ENCODE results near the gene CCM2L.

GRCh38 chr20:32004963-32005362 lies 5.3 kb upstream of the CCM2L start:
- TF ChIP-seq POLR2AphosphoS5 (IDR thresholded peaks at IDR 0.05; ENCODE audit: borderline replicate concordance, low read depth, low read length) (no peak), EZH2 (IDR thresholded peaks at IDR 0.05) (no peak)
